Prostate gland (tissue), 2 donors: ENCODE measurements around the gene SPATA31C2.
"Not testable (repeated sequence)": the region's sequence is repeated elsewhere in the genome, so short reads cannot be mapped to it uniquely, and the experiment has no call there.

Source experiments
- CTCF ChIP-seq, 4 experiments: fragments of 200-600 bp in 2 of 4; fragments of 450-650 bp in 2 of 4; sonication (generic) in 2 of 4; IDR thresholded peaks; 1 replicate in 3 of 4; 2 replicates in 1 of 4; pipeline ENCODE4 v1.5.1; 2016 to 2019; ENCODE audit warnings: antibody characterized with exemption in 4 of 4, mild to moderate bottlenecking in 2 of 4, moderate library complexity in 2 of 4
- POLR2A ChIP-seq: fragments of 450-650 bp; IDR thresholded peaks from one replicate; pipeline ENCODE4 v1.6.1; 2016; ENCODE audit warnings: antibody characterized with exemption, mild to moderate bottlenecking
- POLR2AphosphoS5 ChIP-seq: sonication (generic); formaldehyde crosslinking; IDR thresholded peaks from one replicate; pipeline ENCODE4 v1.6.1; 2017; ENCODE audit warnings: antibody characterized with exemption

- not testable (repeated sequence) for TF ChIP-seq CTCF (IDR thresholded peaks at IDR 0.05); POLR2AphosphoS5; POLR2A
These were observed 14.9 kb downstream of the SPATA31C2 start for GRCh38 chr9:88123413-88123812.
